Tibial artery (tissue), 4 donors: Measurements from ENCODE around the gene HMCES.

Experiments
- DNase-seq, 2 donors: peaks; one replicate each; pipeline ENCODE4 v3.0.0-alpha.2; 2019
- H3K27ac ChIP-seq, 2 donors: fragments of 200-600 bp; sonication (generic) in 1 of 2; 1 replicate in 1 of 2; 2 replicates in 1 of 2; pipeline ENCODE4 v1.5.1; 2018 to 2019; ENCODE audit warnings: mild to moderate bottlenecking in 1 of 2
- H3K27me3 ChIP-seq, 2 donors: fragments of 200-600 bp; sonication (generic) in 1 of 2; one replicate each; pipeline versions ENCODE4 v1.5.1 to v1.6.0; 2016 to 2019
- H3K36me3 ChIP-seq, 3 donors: fragments of 200-600 bp; sonication (generic) in 2 of 3; one replicate each; pipeline ENCODE4 v1.5.1; 2016 to 2019; ENCODE audit warnings: mild to moderate bottlenecking in 2 of 3
- H3K4me1 ChIP-seq, 4 donors: fragments of 200-600 bp; sonication (generic) in 2 of 4; 1 replicate in 3 of 4; 2 replicates in 1 of 4; pipeline ENCODE4 v1.5.1; 2016 to 2019
- H3K4me3 ChIP-seq, 2 donors: fragments of 200-600 bp; sonication (generic) in 1 of 2; 1 replicate in 1 of 2; 2 replicates in 1 of 2; pipeline ENCODE4 v1.5.1; 2018 to 2019; ENCODE audit warnings: mild to moderate bottlenecking in 2 of 2
- H3K9me3 ChIP-seq, 3 donors: fragments of 200-600 bp; sonication (generic) in 1 of 3; one replicate each; pipeline ENCODE4 v1.5.1; 2016 to 2019
- intact Hi-C: fragments of 100-400 bp; cut with DNase I; formaldehyde crosslinking; loops from one replicate; pipeline ENCODE4 v1.15.0; 2023; ENCODE audit warnings: low total_unique reads
- TF ChIP-seq, protein P1 (sequence below), 2 experiments: fragments of 200-600 bp in 1 of 2; fragments of 450-650 bp in 1 of 2; IDR thresholded peaks; one replicate each; pipeline ENCODE4 v1.5.1; 2017 to 2019; ENCODE audit warnings: antibody characterized with exemption in 2 of 2, mild to moderate bottlenecking in 1 of 2, moderate library complexity in 1 of 2

The HMCES gene

DNA sequence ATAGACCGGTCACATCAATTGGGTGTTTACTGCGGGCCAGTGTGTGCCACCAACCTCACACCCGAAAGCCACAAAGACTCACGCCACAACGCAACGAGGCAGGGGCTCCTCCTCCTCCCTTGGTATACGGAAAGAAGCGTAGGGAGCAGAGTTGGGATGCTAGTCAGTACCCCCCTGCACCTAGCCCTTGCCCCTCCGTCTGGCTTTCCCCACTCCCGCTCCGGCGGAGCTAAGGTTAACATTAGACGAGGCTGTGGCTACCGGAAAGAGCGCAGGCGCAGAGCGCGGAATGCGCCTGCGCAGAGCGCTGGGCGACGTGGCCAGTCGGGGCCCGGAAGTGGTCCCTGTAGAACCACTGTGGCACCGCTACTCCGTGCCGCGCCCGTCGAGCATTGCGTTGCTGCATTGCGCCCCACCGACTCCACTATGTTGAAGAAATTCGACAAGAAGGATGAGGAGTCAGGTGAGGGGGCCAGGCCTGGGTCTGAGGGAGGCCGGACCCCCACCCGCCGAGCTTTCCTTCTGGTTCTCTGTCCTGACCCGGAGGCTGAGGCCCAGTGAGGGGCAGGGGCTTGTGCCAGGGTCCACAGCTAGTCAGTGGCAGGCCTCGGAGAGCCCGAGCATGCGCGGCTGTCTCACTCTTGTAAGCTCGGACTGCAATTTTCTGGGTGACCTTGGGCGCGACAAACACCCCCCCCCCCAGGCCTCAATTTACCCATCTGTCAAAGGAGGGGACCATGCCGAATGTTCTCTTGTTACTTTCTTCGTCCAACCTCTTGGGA, 29.2 kb upstream of the HMCES start, which contains the start of gene COPG1:
COPG1 (plus strand) TSS at position 323 of the 782 bp plus-strand sequence; CDS start at position 427, 104 bp downstream.
- Histone ChIP-seq H3K36me3 (peaks cover 21 to 32% (median 32%) of the 10 kb centered on the region in 3 donors), H3K4me1 (peaks cover 0 to 58% (median 37%) of the 10 kb centered on the region in 4 donors), H3K9me3 (no peaks in the 10 kb centered on the region), H3K27ac (peak within 1 kb of the TSS; percentile 89 to 90), H3K27me3 (no peaks in the 10 kb centered on the region), H3K4me3 (peak within 1 kb of the TSS; percentile 78 to 84)
- peak; percentile 80 to 93 for DNase-seq
- TF ChIP-seq, protein P1, sequence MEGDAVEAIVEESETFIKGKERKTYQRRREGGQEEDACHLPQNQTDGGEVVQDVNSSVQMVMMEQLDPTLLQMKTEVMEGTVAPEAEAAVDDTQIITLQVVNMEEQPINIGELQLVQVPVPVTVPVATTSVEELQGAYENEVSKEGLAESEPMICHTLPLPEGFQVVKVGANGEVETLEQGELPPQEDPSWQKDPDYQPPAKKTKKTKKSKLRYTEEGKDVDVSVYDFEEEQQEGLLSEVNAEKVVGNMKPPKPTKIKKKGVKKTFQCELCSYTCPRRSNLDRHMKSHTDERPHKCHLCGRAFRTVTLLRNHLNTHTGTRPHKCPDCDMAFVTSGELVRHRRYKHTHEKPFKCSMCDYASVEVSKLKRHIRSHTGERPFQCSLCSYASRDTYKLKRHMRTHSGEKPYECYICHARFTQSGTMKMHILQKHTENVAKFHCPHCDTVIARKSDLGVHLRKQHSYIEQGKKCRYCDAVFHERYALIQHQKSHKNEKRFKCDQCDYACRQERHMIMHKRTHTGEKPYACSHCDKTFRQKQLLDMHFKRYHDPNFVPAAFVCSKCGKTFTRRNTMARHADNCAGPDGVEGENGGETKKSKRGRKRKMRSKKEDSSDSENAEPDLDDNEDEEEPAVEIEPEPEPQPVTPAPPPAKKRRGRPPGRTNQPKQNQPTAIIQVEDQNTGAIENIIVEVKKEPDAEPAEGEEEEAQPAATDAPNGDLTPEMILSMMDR (IDR thresholded peaks at IDR 0.05): no peak
- intact Hi-C loops: loop anchor here (5.0 kb wide), 2 partner anchors 67 to 282 kb away; partner anchors contain the start of gene CNBP

- TF ChIP-seq, protein P1 (IDR thresholded peaks at IDR 0.05): no peak
- intact Hi-C loops: no loop called here
These were observed 25.9 kb upstream of the HMCES start for GRCh38 chr3:129252748-129253147.

DNA sequence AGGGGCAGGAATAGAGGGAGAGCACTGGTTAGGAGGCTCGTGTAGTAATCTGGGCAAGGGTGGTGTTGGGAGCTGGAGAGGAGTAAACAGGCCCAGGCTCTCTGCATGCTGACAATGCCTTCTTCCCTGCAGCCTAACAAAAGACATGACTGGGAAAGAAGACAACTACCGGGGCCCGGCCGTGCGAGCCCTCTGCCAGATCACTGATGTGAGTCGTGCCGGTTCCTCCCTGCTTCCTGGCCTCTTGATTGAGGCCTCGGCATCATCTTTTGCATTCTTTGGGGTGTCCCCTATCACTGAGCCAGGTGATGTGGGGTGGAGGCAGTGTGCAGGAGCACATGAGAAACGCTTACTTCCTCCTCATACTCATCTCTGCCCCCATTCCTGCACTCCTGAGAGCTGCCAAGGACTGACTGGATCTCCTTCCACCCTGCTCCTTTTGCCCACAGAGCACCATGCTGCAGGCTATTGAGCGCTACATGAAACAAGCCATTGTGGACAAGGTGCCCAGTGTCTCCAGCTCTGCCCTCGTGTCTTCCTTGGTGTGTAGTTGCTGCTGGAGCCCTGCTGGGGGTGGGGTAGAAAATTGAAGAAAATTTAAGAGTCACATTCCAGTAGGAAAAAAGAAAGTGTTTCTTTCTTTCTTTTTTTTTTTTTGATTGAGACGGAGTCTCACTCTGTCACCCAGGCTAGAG, 24.0 kb upstream of the HMCES start:
- H3K27ac ChIP-seq: no peak overlapping the region
- peaks cover 0 to 31% (median 16%) of the 10 kb centered on the region in 4 donors for H3K4me1 ChIP-seq
- DNase-seq: no peak
- H3K27me3 ChIP-seq: no peaks in the 10 kb centered on the region
- H3K4me3 ChIP-seq: no peak overlapping the region
- TF ChIP-seq, protein P1 (IDR thresholded peaks at IDR 0.05): no peak
- intact Hi-C loops: no loop called here
- H3K36me3 ChIP-seq: peaks cover 71 to 84% (median 84%) of the 10 kb centered on the region in 3 donors
- H3K9me3 ChIP-seq: no peaks in the 10 kb centered on the region

More at GRCh38 chr3:129252748-129253147, 25.9 kb upstream of the HMCES start:
- Histone ChIP-seq H3K4me3 (no peak overlapping the region), H3K4me1 (peaks cover 0 to 43% (median 28%) of the 10 kb centered on the region in 4 donors), H3K27ac (no peak overlapping the region), H3K36me3 (peaks cover 54 to 65% (median 65%) of the 10 kb centered on the region in 3 donors), H3K27me3 (no peaks in the 10 kb centered on the region), H3K9me3 (no peaks in the 10 kb centered on the region)
- no peak for DNase-seq

- intact Hi-C loops: no loop called here
These were observed 22.4 kb upstream of the HMCES start for GRCh38 chr3:129256270-129256669.

DNA sequence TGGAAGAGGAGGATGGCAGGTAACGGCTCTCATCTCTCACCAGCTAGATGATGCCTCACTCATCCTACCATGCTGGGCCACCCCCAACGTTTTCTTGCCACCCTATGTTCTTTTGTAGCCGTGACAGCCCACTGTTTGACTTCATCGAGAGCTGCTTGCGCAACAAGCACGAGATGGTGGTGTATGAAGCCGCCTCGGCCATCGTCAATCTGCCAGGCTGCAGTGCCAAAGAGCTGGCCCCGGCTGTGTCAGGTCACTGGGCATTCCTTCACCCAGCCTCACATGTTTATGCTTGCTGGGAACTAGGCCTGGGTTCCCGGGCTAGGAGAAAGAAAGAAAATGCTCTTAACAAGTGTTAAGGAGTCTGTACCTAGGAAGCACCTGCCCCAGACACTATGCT, 21.1 kb upstream of the HMCES start:
- no peak for DNase-seq
- no peaks in the 10 kb centered on the region for H3K9me3 ChIP-seq

More at GRCh38 chr3:129256270-129256669, 22.4 kb upstream of the HMCES start:
- no peak for DNase-seq
- H3K4me3 ChIP-seq: no peak overlapping the region
- H3K27ac ChIP-seq: no peak overlapping the region
- TF ChIP-seq, protein P1 (IDR thresholded peaks at IDR 0.05): no peak
- H3K36me3 ChIP-seq: peaks cover 87 to 100% (median 100%) of the 10 kb centered on the region in 3 donors
- no peaks in the 10 kb centered on the region for H3K27me3 ChIP-seq
- H3K4me1 ChIP-seq: peaks cover 0 to 18% (median 8%) of the 10 kb centered on the region in 4 donors
- H3K9me3 ChIP-seq: no peaks in the 10 kb centered on the region

More for the DNA sequence above, 21.1 kb upstream of the HMCES start:
- H3K27ac ChIP-seq: no peak overlapping the region
- H3K4me3 ChIP-seq: no peak overlapping the region
- H3K36me3 ChIP-seq: peaks cover 94 to 100% (median 100%) of the 10 kb centered on the region in 3 donors
- intact Hi-C loops: no loop called here
- H3K4me1 ChIP-seq: peaks cover 0 to 5% (median 2%) of the 10 kb centered on the region in 4 donors
- TF ChIP-seq, protein P1 (IDR thresholded peaks at IDR 0.05): no peak
- H3K27me3 ChIP-seq: no peaks in the 10 kb centered on the region
